Keratinocyte (primary cell): ENCODE measurements around the gene ALDH1A3. TPM values are rescaled to one million over a fixed set of nuclear protein-coding genes. Genes with fewer than 3 reads are reported as not detected.
A peak's percentile ranks its signal among the peaks of the same experiment; 100 is the strongest.

Source experiments
- DNase-seq: peaks from one replicate; pipeline ENCODE4 v3.0.0-alpha.2; 2011; ENCODE audit warnings: low read depth, missing footprints, low spot score
- FAIRE-seq: peaks from 2 replicates; lab custom pipeline; 2011; peaks lifted over from hg19 to GRCh38; lab: Jason Lieb, UNC
- H2AFZ ChIP-seq: 2 replicates; pipeline ENCODE4 v1.6.0; 2012; ENCODE audit warnings: low read length, control low read depth, inconsistent platforms; ENCODE audit not compliant: control insufficient read depth
- H3K27ac ChIP-seq: 2 replicates; pipeline ENCODE4 v1.5.1; 2011; ENCODE audit warnings: low read length; ENCODE audit not compliant: control insufficient read depth, insufficient read depth
- H3K27me3 ChIP-seq: 3 replicates; pipeline ENCODE4 v1.6.0; 2011; ENCODE audit warnings: low read length; ENCODE audit not compliant: control insufficient read depth, insufficient read depth; ENCODE audit errors: extremely low read depth
- H3K36me3 ChIP-seq, 2 experiments: 2 replicates in 1 of 2; 3 replicates in 1 of 2; pipeline ENCODE4 v1.5.1; 2011; ENCODE audit warnings: low read length in 2 of 2, mild to moderate bottlenecking in 1 of 2; ENCODE audit not compliant: control insufficient read depth in 2 of 2, insufficient read depth in 2 of 2; ENCODE audit errors: extremely low read depth in 1 of 2
- H3K4me1 ChIP-seq: 3 replicates; pipeline ENCODE4 v1.5.1; 2011; ENCODE audit warnings: low read length; ENCODE audit not compliant: control insufficient read depth, insufficient read depth; ENCODE audit errors: extremely low read depth
- H3K4me2 ChIP-seq: 3 replicates; pipeline ENCODE4 v1.6.0; 2011; ENCODE audit warnings: low read depth, low read length; ENCODE audit not compliant: control insufficient read depth, insufficient read depth; ENCODE audit errors: extremely low read depth
- H3K4me3 ChIP-seq, 3 experiments: fragments of 200-600 bp in 1 of 3; sonication (generic) in 1 of 3; 2 replicates in 2 of 3; 3 replicates in 1 of 3; pipeline ENCODE4 v1.5.1; 2011 to 2016; ENCODE audit warnings: low read length in 3 of 3, mild to moderate bottlenecking in 3 of 3, control low read depth in 2 of 3, inconsistent platforms in 1 of 3, low read depth in 1 of 3, mixed read lengths in 1 of 3, mixed run types in 1 of 3, moderate library complexity in 1 of 3; ENCODE audit not compliant: control insufficient read depth in 2 of 3, insufficient read depth in 2 of 3; ENCODE audit errors: extremely low read depth in 1 of 3
- H3K79me2 ChIP-seq: 2 replicates; pipeline ENCODE4 v1.6.0; 2012; ENCODE audit warnings: low read length; ENCODE audit not compliant: control insufficient read depth, insufficient read depth
- H3K9ac ChIP-seq: 3 replicates; pipeline ENCODE4 v1.6.0; 2011; ENCODE audit warnings: low read length; ENCODE audit not compliant: control insufficient read depth, insufficient read depth; ENCODE audit errors: extremely low read depth
- H3K9me1 ChIP-seq: 3 replicates; pipeline ENCODE4 v1.6.0; 2011; ENCODE audit warnings: low read length; ENCODE audit not compliant: control insufficient read depth, insufficient read depth; ENCODE audit errors: extremely low read depth
- H3K9me3 ChIP-seq: 2 replicates; pipeline ENCODE4 v1.5.1; 2012; ENCODE audit warnings: low read depth, low read length; ENCODE audit not compliant: control insufficient read depth
- H4K20me1 ChIP-seq: 3 replicates; pipeline ENCODE4 v1.6.0; 2011; ENCODE audit warnings: low read length; ENCODE audit not compliant: control insufficient read depth, insufficient read depth; ENCODE audit errors: extremely low read depth
- EZH2 ChIP-seq: IDR thresholded peaks from one replicate; pipeline ENCODE4 v1.6.1; 2012; ENCODE audit warnings: inconsistent platforms, mild to moderate bottlenecking, low read length, moderate library complexity
- dilution Hi-C: fragments of 300-500 bp; cut with MboI; formaldehyde crosslinking; loops from one replicate; pipeline ENCODE4 v1.7.0; 2020; ENCODE audit warnings: low sequenced_read_pairs; ENCODE audit not compliant: extremely low pct_ligation_motif_present
- polyA plus RNA-seq, 5 experiments: library from polyadenylated mRNA; depleted of rRNA in 3 of 5; stranded (reverse) in 3 of 5; stranded (forward) in 1 of 5; unstranded in 1 of 5; fragments of >200 nt; gene quantifications; 1 replicate in 1 of 5; 2 replicates in 3 of 5; 3 replicates in 1 of 5; pipeline versions ENCODE4 v1.2.1 to v1.2.3, GENCODE V29; 2011 to 2012; ENCODE audit warnings: missing spikeins in 2 of 5, low read depth in 1 of 5, low replicate concordance in 1 of 5
- TF ChIP-seq, protein P1 (sequence below), 3 experiments: IDR thresholded peaks in 1 of 3; conservative IDR thresholded peaks in 1 of 3; optimal IDR thresholded peaks in 1 of 3; 2 replicates in 2 of 3; 3 replicates in 1 of 3; pipeline versions ENCODE3 to v1.5.1; 2011; ENCODE audit warnings: low read length in 3 of 3, mild to moderate bottlenecking in 3 of 3, moderate library complexity in 2 of 3, control low read depth in 1 of 3, inconsistent platforms in 1 of 3; ENCODE audit not compliant: insufficient read depth in 2 of 3; ENCODE audit errors: extremely low read depth in 1 of 3

The ALDH1A3 gene
- polyA plus RNA-seq, 1 donor (not counting 4 experiments of a cell fraction or from before 2014, with no cell fraction given) = 218 TPM

DNA sequence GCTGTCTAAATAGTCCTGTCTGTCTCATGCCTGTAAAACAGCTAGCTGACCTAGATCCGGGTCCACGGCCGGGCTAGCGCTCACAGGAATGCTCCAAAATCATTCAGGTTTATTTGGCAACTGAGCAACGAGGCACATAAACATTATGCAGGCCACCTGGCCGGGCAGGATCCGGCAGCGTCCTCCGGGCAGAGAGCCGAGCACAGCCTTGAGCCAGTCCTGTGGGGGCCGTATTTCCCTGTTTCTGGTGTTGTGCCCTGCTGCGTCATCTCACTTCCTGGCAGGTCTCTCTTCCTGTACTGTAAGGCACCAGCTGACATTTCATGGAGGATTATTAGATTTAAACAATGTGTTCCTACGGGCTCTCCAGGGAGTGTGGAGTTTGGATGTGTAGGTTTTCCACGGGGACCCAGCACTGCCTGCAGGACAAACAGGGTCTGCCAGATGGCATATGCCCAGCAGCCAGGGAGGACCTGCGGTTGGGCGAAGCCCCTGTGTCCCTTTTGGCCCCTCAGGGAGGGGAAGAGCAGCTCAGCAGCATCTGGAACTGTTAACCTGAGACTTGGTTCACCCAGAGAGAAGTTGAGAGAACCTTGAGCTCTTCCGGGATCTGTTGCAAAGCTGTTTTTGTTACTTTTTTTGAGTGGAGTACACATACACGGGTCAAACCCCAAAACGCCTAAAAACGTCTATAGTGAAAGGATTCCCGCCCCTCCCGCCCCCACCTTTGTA, 23.0 kb downstream of the ALDH1A3 start:
- no peak for TF ChIP-seq EZH2
- TF ChIP-seq, protein P1, sequence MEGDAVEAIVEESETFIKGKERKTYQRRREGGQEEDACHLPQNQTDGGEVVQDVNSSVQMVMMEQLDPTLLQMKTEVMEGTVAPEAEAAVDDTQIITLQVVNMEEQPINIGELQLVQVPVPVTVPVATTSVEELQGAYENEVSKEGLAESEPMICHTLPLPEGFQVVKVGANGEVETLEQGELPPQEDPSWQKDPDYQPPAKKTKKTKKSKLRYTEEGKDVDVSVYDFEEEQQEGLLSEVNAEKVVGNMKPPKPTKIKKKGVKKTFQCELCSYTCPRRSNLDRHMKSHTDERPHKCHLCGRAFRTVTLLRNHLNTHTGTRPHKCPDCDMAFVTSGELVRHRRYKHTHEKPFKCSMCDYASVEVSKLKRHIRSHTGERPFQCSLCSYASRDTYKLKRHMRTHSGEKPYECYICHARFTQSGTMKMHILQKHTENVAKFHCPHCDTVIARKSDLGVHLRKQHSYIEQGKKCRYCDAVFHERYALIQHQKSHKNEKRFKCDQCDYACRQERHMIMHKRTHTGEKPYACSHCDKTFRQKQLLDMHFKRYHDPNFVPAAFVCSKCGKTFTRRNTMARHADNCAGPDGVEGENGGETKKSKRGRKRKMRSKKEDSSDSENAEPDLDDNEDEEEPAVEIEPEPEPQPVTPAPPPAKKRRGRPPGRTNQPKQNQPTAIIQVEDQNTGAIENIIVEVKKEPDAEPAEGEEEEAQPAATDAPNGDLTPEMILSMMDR (optimal IDR thresholded peaks at IDR 0.05 in 1 of 3, IDR thresholded peaks at IDR 0.05 in 1 of 3, conservative IDR thresholded peaks at IDR 0.05 in 1 of 3; ENCODE audit: extremely low read depth in 1 of 3, insufficient read depth in 2 of 3, low read length in 3 of 3) = no peak
- no peaks in the 10 kb centered on the region for H3K9me3 ChIP-seq
- H4K20me1 ChIP-seq = no peaks in the 10 kb centered on the region
- H3K9ac ChIP-seq = peak overlapping the region; percentile 59
- no peaks in the 10 kb centered on the region for H3K27me3 ChIP-seq
- H3K4me2 ChIP-seq = peak overlapping the region; percentile 78
- peak overlapping the region in 2 of 3 experiments; percentile 11 to 23 for H3K4me3 ChIP-seq
- H2AFZ ChIP-seq = peak overlapping the region; percentile 59
- no peaks in the 10 kb centered on the region for H3K79me2 ChIP-seq
- peaks cover 16% of the 10 kb centered on the region for H3K4me1 ChIP-seq
- dilution Hi-C loops = no loop called here
- H3K9me1 ChIP-seq = no peaks in the 10 kb centered on the region
- DNase-seq = peak; percentile 28
- peak; percentile 95 for FAIRE-seq
- H3K36me3 ChIP-seq = peaks cover 19 to 29% of the 10 kb centered on the region in 2 experiments
- H3K27ac ChIP-seq = peak overlapping the region; percentile 80

DNA sequence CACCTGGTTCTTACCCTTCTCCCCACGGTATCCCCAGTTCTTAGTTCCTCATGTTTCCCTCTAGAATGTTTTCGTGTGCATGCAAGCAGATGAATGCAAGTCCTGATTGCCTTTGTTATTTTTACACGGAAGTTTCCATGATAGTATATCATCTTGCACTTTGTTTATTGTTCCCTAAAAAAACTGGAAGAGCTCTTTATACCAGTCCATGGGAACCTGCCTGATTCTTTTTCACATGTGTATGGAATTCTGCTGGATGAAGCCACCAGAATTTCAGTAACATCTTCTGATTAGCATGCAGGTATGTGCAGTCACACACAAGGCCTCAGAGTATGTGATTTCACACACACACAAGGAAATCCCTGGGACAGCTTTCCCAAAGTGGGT, 23.5 kb downstream of the ALDH1A3 start:
- H3K4me2 ChIP-seq = no peak overlapping the region
- DNase-seq (no peak), FAIRE-seq (no peak)
- TF ChIP-seq, protein P1 (optimal IDR thresholded peaks at IDR 0.05 in 1 of 3, IDR thresholded peaks at IDR 0.05 in 1 of 3, conservative IDR thresholded peaks at IDR 0.05 in 1 of 3; ENCODE audit: extremely low read depth in 1 of 3, insufficient read depth in 2 of 3, low read length in 3 of 3) = no peak
- TF ChIP-seq EZH2 = no peak
- dilution Hi-C loops = no loop called here
- no peak overlapping the region for H3K4me3 ChIP-seq
- no peak overlapping the region for H3K9ac ChIP-seq
- no peaks in the 10 kb centered on the region for H3K9me3 ChIP-seq
- H3K4me1 ChIP-seq = peaks cover 16% of the 10 kb centered on the region
- H3K79me2 ChIP-seq = no peaks in the 10 kb centered on the region
- H2AFZ ChIP-seq = no peak overlapping the region
- no peaks in the 10 kb centered on the region for H3K27me3 ChIP-seq
- no peaks in the 10 kb centered on the region for H4K20me1 ChIP-seq
- peaks cover 17 to 31% of the 10 kb centered on the region in 2 experiments for H3K36me3 ChIP-seq
- no peak overlapping the region for H3K27ac ChIP-seq
- H3K9me1 ChIP-seq = no peaks in the 10 kb centered on the region
